K562 (cell line): ENCODE results near the gene PHLDB3. TPM values are rescaled to one million over a fixed set of nuclear protein-coding genes. Genes with fewer than 3 reads are reported as not detected.

ENCODE experiments used
- ADNP ChIP-seq: fragments of 200-800 bp; sonication (Bioruptor generic); IDR thresholded peaks from 2 replicates; pipeline ENCODE4 v1.6.1; 2016; ENCODE audit warnings: missing genetic modification characterization, missing compliant biosample characterization
- CBFA2T3 ChIP-seq: fragments of 450-650 bp; IDR thresholded peaks from 2 replicates; pipeline ENCODE4 v1.6.1; 2017
- ERF ChIP-seq: fragments of 450-650 bp; formaldehyde crosslinking; IDR thresholded peaks from 2 replicates; pipeline ENCODE4 v1.4.0; 2020; ENCODE audit warnings: mild to moderate bottlenecking, mixed read lengths
- GABPB1 ChIP-seq: sonication (generic); formaldehyde crosslinking; IDR thresholded peaks from 2 replicates; pipeline ENCODE4 v1.8.0; 2022; ENCODE audit warnings: mild to moderate bottlenecking, missing genetic modification reagents
- HINFP ChIP-seq: fragments of 450-650 bp; conservative IDR thresholded peaks from 2 replicates; pipeline ENCODE4 v1.6.1; 2016; ENCODE audit warnings: missing genetic modification characterization, low read depth, mild to moderate bottlenecking, control low read depth, missing compliant biosample characterization
- KDM1A ChIP-seq, 2 experiments: fragments of 450-650 bp; IDR thresholded peaks; 2 replicates each; pipeline ENCODE4 v1.6.1; 2016; ENCODE audit warnings: mild to moderate bottlenecking in 2 of 2
- MNT ChIP-seq, 2 experiments: fragments of 450-650 bp; conservative IDR thresholded peaks; 2 replicates each; pipeline ENCODE4 v1.6.1; 2017; ENCODE audit warnings: mild to moderate bottlenecking in 2 of 2, moderate library complexity in 2 of 2
- MTF1 ChIP-seq: fragments of 250-450 bp; sonication (Bioruptor Pico); IDR thresholded peaks from 2 replicates; pipeline ENCODE4 v1.9.0; 2021; ENCODE audit warnings: moderate library complexity, mild to moderate bottlenecking, inconsistent platforms, borderline replicate concordance
- NCOA4 ChIP-seq: fragments of 450-650 bp; IDR thresholded peaks from 2 replicates; pipeline ENCODE4 v1.6.1; 2018; ENCODE audit warnings: mild to moderate bottlenecking; ENCODE audit not compliant: partially characterized antibody
- PHF21A ChIP-seq: fragments of 450-650 bp; IDR thresholded peaks from 2 replicates; pipeline ENCODE4 v1.6.1; 2017; ENCODE audit warnings: low read depth, borderline replicate concordance
- RBM25 ChIP-seq: fragments of 200-400 bp; formaldehyde crosslinking; IDR thresholded peaks from 2 replicates; pipeline ENCODE4 v1.6.1; 2018; ENCODE audit warnings: low read length, low read depth, moderate library complexity; ENCODE audit not compliant: severe bottlenecking
- SAP30 ChIP-seq: fragments of 200-600 bp; sonication (generic); IDR thresholded peaks from 2 replicates; pipeline ENCODE4 v1.6.1; 2012; ENCODE audit warnings: borderline replicate concordance, low read depth, mild to moderate bottlenecking, moderate library complexity, low read length, control low read depth, inconsistent platforms; ENCODE audit not compliant: insufficient read depth, poor library complexity, severe bottlenecking
- ZNF655 ChIP-seq: fragments of 250-450 bp; sonication (Bioruptor Pico); IDR thresholded peaks from 2 replicates; pipeline ENCODE4 v1.5.0; 2021
- polyA plus RNA-seq, 8 experiments: library from polyadenylated mRNA; depleted of rRNA in 4 of 8; stranded (reverse) in 5 of 8; unstranded in 3 of 8; fragments of >200 nt; fragmentation: Nextera tagmentation in 2 of 8; fragmentation: Illumina TruSeq in 1 of 8; extraction: Ambion mirVana in 2 of 8; extraction: Trizol in 1 of 8; gene quantifications; 2 replicates each; pipeline versions ENCODE4 v1.2.1 to v1.2.3, GENCODE V29; 2011 to 2014; ENCODE audit warnings: inconsistent platforms in 1 of 8, missing spikeins in 1 of 8
- total RNA-seq, 7 experiments: library from RNA; depleted of rRNA in 6 of 7; stranded (reverse); fragments of >200 nt in 6 of 7; fragmentation: Illumina TruSeq in 2 of 7; extraction: Trizol in 2 of 7; gene quantifications; 2 replicates each; pipeline versions ENCODE4 v1.2.1 to v1.2.3, GENCODE V29; 2011 to 2021; ENCODE audit warnings: low replicate concordance in 1 of 7
- TF ChIP-seq, protein P1 (sequence below): fragments of 250-450 bp; sonication (Bioruptor Pico); IDR thresholded peaks from 2 replicates; pipeline ENCODE4 v1.8.0; 2021; ENCODE audit warnings: mild to moderate bottlenecking, moderate library complexity
- TF ChIP-seq, protein P2 (sequence below): sonication (generic); formaldehyde crosslinking; IDR thresholded peaks from 2 replicates; pipeline ENCODE4 v1.9.0; 2022; ENCODE audit warnings: mild to moderate bottlenecking, missing genetic modification reagents
- TF ChIP-seq, protein P3 (sequence below): fragments of 200-800 bp; sonication (Bioruptor generic); IDR thresholded peaks from 2 replicates; pipeline ENCODE4 v1.6.1; 2016; ENCODE audit warnings: missing genetic modification characterization, missing compliant biosample characterization

PHLDB3 gene
- total and polyA plus RNA-seq, 9 of the 15 experiments (the other 6 are each of a cell fraction or from before 2014, with no cell fraction given), result 0.04 to 23.5 (median 3.9) TPM

- 0 out of 4 replicates have a peak, but pooled peaks of 1 of the 2 experiments have one; percentile 21 for TF ChIP-seq MNT (conservative IDR thresholded peaks at IDR 0.05)
- TF ChIP-seq ADNP (tag), result peak; percentile 69
- peak; percentile 89 for TF ChIP-seq RBM25
- no peak for TF ChIP-seq HINFP
- TF ChIP-seq ERF (CRISPR knock-in tag), result no peak
- TF ChIP-seq, protein P1, sequence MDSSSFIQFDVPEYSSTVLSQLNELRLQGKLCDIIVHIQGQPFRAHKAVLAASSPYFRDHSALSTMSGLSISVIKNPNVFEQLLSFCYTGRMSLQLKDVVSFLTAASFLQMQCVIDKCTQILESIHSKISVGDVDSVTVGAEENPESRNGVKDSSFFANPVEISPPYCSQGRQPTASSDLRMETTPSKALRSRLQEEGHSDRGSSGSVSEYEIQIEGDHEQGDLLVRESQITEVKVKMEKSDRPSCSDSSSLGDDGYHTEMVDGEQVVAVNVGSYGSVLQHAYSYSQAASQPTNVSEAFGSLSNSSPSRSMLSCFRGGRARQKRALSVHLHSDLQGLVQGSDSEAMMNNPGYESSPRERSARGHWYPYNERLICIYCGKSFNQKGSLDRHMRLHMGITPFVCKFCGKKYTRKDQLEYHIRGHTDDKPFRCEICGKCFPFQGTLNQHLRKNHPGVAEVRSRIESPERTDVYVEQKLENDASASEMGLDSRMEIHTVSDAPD (CRISPR knock-in tag), result no peak
- TF ChIP-seq SAP30, result no peak
- TF ChIP-seq ZNF655, result no peak
- TF ChIP-seq GABPB1 (CRISPR knock-in tag), result no peak
- TF ChIP-seq MTF1 (CRISPR knock-in tag), result no peak
- TF ChIP-seq NCOA4, result no peak
- TF ChIP-seq KDM1A (IDR thresholded peaks at IDR 0.05), result peak; percentile 37 to 69; a peak in 3 of 4 replicates
- no peak for TF ChIP-seq PHF21A
- TF ChIP-seq, protein P2, sequence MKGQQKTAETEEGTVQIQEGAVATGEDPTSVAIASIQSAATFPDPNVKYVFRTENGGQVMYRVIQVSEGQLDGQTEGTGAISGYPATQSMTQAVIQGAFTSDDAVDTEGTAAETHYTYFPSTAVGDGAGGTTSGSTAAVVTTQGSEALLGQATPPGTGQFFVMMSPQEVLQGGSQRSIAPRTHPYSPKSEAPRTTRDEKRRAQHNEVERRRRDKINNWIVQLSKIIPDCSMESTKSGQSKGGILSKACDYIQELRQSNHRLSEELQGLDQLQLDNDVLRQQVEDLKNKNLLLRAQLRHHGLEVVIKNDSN, result peak; percentile 41; the same call in 1 of the 2 replicates
- 0 out of 2 replicates have a peak, but pooled peaks have one; percentile 2 for TF ChIP-seq CBFA2T3
- TF ChIP-seq, protein P3, sequence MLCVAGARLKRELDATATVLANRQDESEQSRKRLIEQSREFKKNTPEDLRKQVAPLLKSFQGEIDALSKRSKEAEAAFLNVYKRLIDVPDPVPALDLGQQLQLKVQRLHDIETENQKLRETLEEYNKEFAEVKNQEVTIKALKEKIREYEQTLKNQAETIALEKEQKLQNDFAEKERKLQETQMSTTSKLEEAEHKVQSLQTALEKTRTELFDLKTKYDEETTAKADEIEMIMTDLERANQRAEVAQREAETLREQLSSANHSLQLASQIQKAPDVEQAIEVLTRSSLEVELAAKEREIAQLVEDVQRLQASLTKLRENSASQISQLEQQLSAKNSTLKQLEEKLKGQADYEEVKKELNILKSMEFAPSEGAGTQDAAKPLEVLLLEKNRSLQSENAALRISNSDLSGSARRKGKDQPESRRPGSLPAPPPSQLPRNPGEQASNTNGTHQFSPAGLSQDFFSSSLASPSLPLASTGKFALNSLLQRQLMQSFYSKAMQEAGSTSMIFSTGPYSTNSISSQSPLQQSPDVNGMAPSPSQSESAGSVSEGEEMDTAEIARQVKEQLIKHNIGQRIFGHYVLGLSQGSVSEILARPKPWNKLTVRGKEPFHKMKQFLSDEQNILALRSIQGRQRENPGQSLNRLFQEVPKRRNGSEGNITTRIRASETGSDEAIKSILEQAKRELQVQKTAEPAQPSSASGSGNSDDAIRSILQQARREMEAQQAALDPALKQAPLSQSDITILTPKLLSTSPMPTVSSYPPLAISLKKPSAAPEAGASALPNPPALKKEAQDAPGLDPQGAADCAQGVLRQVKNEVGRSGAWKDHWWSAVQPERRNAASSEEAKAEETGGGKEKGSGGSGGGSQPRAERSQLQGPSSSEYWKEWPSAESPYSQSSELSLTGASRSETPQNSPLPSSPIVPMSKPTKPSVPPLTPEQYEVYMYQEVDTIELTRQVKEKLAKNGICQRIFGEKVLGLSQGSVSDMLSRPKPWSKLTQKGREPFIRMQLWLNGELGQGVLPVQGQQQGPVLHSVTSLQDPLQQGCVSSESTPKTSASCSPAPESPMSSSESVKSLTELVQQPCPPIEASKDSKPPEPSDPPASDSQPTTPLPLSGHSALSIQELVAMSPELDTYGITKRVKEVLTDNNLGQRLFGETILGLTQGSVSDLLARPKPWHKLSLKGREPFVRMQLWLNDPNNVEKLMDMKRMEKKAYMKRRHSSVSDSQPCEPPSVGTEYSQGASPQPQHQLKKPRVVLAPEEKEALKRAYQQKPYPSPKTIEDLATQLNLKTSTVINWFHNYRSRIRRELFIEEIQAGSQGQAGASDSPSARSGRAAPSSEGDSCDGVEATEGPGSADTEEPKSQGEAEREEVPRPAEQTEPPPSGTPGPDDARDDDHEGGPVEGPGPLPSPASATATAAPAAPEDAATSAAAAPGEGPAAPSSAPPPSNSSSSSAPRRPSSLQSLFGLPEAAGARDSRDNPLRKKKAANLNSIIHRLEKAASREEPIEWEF, result no peak
Observed at GRCh38 chr19:43548706-43549105, 44.2 kb upstream of the PHLDB3 start (continued).
